ENCODE measurements around the gene TLX1.
"Not testable (repeated sequence)": the region's sequence is repeated elsewhere in the genome, so short reads cannot be mapped to it uniquely, and the experiment has no call there.

Gene TLX1

DNA sequence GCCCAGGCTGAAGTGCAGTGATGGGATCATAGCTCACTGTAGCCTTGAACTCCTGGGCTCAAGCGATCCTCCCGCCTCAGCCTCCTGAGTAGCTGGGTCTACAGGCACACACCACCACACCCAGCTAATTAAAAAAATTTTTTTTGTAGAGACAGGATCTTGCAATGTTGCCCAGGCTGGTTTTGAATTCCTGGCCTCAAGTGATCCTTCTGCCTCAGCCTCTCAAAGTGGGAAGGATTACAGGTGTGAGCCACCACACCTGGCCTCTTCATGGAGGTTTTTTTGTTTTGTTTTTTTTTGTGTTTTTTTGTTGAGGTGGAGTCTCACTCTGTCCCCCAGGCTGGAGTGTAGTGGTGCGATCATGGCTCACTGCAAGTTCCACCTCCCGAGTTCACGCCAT, 23.4 kb downstream of the TLX1 start:
- not testable (repeated sequence) for DNase-seq

DNA sequence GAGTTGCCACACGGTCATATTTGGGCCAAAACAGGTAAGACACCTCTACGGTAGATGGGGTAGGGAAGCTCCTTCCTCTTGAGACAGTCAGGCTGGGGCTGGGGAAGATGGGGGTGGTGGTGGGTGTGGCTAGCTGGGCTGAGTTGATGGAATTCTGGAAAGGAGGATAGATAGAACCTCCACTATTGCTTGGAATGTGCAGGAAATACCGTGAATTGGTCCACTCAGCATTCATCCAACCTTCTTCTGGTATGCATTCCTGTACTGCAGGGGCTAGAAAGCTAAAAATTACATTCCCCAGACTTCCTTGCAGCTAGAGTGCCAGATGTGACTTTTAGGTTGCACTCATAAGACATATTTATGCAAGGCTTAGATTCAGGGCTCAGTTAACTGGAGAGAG, 24.8 kb downstream of the TLX1 start:
- no peak for DNase-seq

DNA sequence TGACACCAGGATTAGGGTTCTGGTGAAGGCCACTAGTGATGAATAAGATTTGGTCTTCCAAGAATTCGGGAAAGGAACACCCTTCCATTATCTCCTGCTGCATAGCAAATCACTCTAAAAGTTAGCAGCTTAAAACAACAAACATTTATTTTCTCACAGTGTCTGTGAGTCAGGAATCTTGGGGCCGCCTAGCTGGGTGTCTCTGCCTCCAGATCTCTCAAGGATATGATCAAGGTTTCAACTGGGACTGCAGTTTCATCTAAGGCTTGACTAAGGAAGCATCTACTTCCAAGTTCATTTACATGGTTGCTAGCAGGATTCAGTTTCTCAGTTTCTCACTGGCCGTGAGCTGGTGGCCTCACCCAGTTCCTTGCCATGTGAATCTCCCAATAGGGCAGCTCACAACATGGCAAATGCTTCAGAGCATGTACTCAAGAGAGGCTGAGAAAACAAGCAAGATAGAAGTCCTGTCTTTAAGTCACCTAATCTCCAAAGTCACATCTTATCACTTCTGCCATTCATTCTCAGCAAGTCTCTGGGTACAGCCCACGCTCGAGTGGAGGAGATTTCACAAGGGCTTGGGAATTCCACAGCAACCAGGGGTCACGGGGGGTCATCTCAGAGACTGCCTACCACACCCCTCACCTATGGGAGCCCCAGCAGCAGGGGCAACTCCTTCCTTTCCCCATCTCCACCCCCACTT, 26.8 kb downstream of the TLX1 start:
- DNase-seq = no peak

DNA sequence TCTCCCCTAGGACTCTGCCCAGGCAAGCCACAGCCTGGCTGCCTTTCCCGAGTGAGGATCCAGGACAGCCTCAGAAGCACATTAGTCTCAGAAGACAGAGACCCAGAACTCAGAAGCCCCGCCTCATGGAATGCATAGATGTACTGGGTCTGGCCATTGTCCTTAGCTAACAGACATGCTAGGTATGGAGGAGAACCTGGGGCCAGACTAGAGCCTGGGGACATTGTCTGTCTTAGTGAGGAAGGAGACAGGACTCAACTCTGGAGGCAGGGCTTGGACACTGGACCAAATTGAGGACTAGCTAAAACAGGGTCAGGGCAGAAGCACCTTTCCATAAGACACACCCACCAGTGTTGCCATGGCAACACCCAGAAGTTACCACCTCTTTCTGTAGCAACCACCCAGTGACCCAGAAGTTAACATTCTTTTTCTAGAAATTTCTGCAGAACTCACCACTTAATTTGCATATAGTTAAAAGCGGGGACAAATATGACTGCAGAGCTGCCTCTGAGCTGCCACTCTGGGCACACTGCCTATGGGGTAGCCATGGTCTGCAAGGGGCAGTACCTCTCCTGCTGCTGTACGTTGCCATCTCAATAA, 27.5 kb downstream of the TLX1 start:
- no peak for DNase-seq

DNA sequence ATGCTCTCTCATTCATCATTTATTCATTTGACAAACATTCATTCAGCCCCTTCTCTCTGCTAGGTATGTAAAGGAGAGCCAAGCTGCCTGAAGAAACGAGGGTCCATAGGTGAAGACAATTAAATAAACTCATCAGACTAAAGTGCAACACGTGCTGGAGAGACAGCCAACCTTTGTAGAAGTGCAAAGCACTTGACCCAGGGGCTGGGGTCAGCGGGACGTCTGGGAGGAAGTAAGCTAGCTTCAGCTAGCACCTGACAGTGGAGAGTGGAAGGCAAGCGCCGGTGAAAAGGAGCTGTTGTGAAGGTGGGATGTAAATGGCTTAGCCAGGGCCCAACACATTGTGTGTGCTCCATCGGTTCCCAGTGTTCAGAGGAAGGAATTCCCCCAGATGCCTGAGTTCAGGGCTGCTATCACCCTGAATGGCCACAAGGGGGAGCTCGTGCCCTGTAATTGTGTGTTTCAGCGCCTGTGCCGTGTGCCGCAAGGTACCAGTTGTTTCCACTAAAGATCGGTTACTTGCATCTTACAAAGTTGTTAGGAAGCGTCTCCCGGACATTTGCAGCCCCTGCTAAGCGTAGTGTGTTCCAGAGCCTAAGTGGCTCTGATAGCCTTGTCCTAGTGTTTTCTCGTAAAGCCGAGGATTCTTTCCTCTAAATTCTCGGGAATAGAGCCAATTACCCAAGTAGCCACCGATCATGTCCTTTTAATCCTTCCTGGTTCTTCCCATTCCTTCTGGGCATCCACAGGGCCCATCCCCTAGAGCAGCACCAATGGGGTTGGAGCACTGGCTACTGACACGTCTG, 30.6 kb downstream of the TLX1 start:
- DNase-seq = peak; percentile 85

DNA sequence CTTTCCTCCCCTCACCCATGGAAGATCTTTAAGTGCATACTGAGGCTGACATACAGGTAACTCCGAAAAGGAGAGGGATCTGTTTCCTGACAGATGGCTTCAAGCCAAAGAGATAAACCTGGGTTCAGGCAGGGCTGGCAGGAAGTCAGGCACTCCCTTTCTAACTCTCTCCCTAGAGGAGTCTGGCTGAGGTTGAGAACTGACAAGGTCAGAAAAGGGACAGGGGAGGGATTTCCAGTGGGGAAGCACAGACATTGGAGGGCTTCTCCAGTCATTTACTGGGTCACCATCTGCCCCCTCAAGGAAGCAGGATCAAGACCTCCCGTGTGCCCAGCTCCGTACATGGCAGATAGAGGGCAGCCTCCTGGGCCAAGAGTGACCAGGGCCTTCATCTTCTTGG, 31.6 kb downstream of the TLX1 start:
- DNase-seq = no peak

DNA sequence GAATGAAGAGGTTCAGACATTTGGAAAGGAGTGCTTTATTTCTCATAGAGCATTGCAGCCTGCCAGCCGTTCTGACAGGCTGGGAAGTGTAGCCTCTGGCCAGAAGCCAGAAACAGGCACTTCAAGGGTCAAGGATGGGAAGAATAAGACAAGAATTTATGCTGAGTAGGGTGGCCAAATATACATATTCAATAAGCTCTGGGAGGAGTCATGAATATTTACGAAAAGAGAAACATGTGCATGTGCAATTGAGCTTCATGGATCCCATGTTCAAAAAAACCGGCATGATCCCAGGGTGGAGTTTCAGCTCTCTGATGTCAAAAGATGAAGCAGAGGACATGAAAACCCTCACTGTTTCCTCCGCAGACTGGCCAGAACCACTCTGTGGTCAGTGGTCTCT, 32.9 kb downstream of the TLX1 start:
- no peak for DNase-seq

DNA sequence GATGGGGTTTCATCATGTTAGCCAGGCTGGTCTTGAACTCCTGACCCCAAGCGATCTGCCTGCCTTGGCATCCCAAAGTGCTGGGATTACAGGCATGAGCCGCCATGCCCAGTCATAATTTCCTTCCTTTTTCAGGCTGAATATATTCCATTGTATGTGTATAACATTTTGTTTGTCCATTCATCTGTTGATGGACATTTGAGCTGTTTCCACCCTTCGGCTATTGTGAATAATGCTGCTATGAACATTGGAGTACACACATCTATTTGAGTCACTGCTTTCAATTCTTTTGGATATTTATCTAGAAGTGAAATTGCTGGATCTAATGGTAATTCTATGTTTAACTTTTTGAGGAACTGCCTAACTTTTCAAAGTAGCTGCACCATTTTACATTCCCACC, 34.6 kb downstream of the TLX1 start:
- DNase-seq = no peak

DNA sequence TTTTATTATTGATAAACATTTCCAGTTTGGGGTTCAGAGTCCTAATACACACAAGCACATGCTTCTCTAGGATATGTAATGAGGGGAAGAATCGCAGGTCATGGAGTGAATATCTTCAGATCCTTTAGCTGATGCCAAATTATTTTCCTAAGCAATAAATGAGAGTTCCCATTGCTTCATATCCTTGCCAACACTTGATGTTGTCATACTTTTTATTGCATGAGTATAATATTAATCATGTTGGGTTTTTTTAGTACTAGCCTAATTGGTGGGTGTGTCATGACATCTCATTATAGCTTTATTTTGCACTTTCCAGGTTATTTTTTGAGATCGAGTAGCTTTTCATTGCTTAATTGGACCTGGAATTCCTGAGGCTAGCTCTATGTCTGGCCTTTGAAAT, 35.3 kb downstream of the TLX1 start:
- DNase-seq = no peak

DNA sequence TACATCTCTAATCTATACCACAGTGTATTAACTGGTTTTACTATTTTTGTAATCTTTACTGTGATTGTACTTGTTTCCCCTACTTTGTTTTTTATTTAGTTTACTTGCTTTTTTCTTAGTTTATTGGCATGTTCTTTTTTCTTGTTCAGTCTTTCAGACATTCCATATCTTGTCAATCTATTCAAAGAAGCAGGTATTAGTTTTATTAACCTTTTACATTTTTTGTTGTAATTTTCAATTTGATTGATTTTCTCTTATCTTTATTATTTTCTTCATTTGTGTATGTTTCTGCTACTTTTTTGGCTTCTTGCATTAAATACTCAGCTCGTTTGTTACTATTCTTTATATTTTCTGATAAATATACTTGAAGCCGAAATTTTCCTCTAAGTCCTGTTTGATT, 41.6 kb downstream of the TLX1 start:
- no peak for DNase-seq

DNA sequence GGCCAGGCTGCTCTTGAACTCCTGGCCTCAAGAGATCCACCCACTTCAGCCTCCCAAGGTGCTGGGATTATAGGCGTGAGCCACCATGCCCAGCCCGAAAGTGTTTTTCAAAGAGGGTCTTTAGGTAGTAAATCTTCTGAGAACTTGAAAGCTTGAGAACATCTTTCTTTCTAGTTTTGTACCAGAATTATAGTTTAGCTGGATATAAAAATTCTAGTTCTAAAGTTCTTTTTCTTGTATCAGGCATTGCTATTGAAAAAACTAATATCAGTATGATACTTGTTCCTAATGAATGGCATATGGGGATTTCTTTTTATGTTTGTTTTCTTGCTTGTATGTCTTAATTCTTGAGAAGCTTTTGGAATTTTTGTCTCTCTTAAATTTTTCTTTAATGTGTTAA, 43.2 kb downstream of the TLX1 start:
- no peak for DNase-seq

DNA sequence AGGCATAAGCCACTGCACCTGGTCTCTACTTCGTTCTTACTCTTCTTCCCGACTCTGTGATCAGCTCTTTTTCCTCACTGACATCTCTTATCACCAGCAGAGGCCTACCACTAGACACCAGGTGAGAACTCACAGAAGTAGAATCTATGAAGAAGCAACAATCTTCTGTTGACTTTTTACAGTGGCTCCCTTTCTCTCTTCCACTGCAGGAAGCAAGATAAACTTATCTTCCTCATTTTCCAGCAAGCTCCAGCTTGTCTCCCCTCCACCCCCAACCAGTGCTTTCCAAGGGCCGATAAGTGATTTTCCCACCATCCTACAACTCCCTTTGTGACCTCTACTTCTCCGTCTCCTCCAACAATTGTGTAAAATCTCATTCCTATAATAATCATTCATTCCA, 45.5 kb downstream of the TLX1 start:
- no peak for DNase-seq

DNA sequence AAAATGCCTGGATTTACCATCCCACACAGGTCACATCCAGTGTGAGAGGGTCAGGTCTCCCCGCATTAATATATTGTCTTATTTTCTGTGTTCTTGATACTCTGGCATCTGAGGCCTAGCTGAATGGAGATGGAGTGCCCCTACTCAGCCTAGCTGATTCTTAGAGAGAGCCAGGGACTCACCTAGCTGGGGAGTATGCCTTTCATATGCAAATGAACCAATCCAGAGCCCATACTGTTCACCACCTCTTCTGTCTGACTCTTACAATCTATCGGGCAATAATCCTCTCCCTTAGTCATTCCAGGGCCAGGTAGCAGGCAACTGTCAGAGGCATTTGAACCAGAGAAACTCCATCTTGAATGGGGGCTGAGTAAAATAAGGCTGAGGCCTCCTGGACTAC, 51.8 kb downstream of the TLX1 start:
- no peak for DNase-seq

DNA sequence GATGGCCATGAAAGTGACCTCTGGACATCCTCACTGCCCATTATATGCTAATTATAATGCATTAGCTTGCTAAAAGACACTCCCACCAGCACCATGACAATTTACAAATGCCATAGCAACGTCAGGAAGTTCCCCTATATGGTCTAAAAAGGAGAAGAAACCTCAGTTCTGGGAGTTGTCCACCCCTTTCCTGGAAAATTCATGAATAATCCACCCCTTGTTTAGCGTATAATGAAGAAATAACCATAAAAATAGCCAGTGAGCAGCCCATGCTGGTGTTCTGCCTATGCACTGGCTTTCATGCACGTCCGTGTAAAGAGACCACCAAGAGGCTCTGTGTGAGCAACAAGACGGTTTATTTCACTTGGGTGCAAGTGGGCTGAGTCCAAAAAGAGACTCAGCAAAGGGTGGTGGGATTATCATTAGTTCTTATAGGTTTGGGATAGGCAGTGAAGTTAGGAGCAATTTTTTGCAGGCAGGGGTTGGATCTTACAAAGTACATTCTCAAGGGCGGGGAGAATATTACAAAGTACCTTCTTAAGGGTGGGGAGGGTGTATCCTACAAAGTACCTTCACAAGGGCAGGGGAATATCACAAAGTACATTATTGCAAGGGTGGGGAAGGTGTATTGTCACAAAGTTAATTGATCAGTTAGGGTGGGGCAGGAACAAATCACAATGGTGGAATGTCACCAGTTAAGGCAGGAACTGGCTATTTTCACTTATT, 52.5 kb downstream of the TLX1 start:
- no peak for DNase-seq
